Keratinocyte (primary cell): ENCODE data around the gene SLC10A6. TPM values are rescaled to one million over a fixed set of nuclear protein-coding genes. Genes with fewer than 3 reads are reported as not detected.

Source experiments
- DNase-seq: peaks from one replicate; pipeline ENCODE4 v3.0.0-alpha.2; 2011; ENCODE audit warnings: low read depth, missing footprints, low spot score
- FAIRE-seq: peaks from 2 replicates; lab custom pipeline; 2011; peaks lifted over from hg19 to GRCh38; lab: Jason Lieb, UNC
- H2AFZ ChIP-seq: 2 replicates; pipeline ENCODE4 v1.6.0; 2012; ENCODE audit warnings: low read length, control low read depth, inconsistent platforms; ENCODE audit not compliant: control insufficient read depth
- H3K27ac ChIP-seq: 2 replicates; pipeline ENCODE4 v1.5.1; 2011; ENCODE audit warnings: low read length; ENCODE audit not compliant: control insufficient read depth, insufficient read depth
- H3K27me3 ChIP-seq: 3 replicates; pipeline ENCODE4 v1.6.0; 2011; ENCODE audit warnings: low read length; ENCODE audit not compliant: control insufficient read depth, insufficient read depth; ENCODE audit errors: extremely low read depth
- H3K36me3 ChIP-seq, 2 experiments: 2 replicates in 1 of 2; 3 replicates in 1 of 2; pipeline ENCODE4 v1.5.1; 2011; ENCODE audit warnings: low read length in 2 of 2, mild to moderate bottlenecking in 1 of 2; ENCODE audit not compliant: control insufficient read depth in 2 of 2, insufficient read depth in 2 of 2; ENCODE audit errors: extremely low read depth in 1 of 2
- H3K4me1 ChIP-seq: 3 replicates; pipeline ENCODE4 v1.5.1; 2011; ENCODE audit warnings: low read length; ENCODE audit not compliant: control insufficient read depth, insufficient read depth; ENCODE audit errors: extremely low read depth
- H3K4me2 ChIP-seq: 3 replicates; pipeline ENCODE4 v1.6.0; 2011; ENCODE audit warnings: low read depth, low read length; ENCODE audit not compliant: control insufficient read depth, insufficient read depth; ENCODE audit errors: extremely low read depth
- H3K4me3 ChIP-seq, 3 experiments: fragments of 200-600 bp in 1 of 3; sonication (generic) in 1 of 3; 2 replicates in 2 of 3; 3 replicates in 1 of 3; pipeline ENCODE4 v1.5.1; 2011 to 2016; ENCODE audit warnings: low read length in 3 of 3, mild to moderate bottlenecking in 3 of 3, control low read depth in 2 of 3, inconsistent platforms in 1 of 3, low read depth in 1 of 3, mixed read lengths in 1 of 3, mixed run types in 1 of 3, moderate library complexity in 1 of 3; ENCODE audit not compliant: control insufficient read depth in 2 of 3, insufficient read depth in 2 of 3; ENCODE audit errors: extremely low read depth in 1 of 3
- H3K79me2 ChIP-seq: 2 replicates; pipeline ENCODE4 v1.6.0; 2012; ENCODE audit warnings: low read length; ENCODE audit not compliant: control insufficient read depth, insufficient read depth
- H3K9ac ChIP-seq: 3 replicates; pipeline ENCODE4 v1.6.0; 2011; ENCODE audit warnings: low read length; ENCODE audit not compliant: control insufficient read depth, insufficient read depth; ENCODE audit errors: extremely low read depth
- H3K9me1 ChIP-seq: 3 replicates; pipeline ENCODE4 v1.6.0; 2011; ENCODE audit warnings: low read length; ENCODE audit not compliant: control insufficient read depth, insufficient read depth; ENCODE audit errors: extremely low read depth
- H3K9me3 ChIP-seq: 2 replicates; pipeline ENCODE4 v1.5.1; 2012; ENCODE audit warnings: low read depth, low read length; ENCODE audit not compliant: control insufficient read depth
- H4K20me1 ChIP-seq: 3 replicates; pipeline ENCODE4 v1.6.0; 2011; ENCODE audit warnings: low read length; ENCODE audit not compliant: control insufficient read depth, insufficient read depth; ENCODE audit errors: extremely low read depth
- EZH2 ChIP-seq: IDR thresholded peaks from one replicate; pipeline ENCODE4 v1.6.1; 2012; ENCODE audit warnings: inconsistent platforms, mild to moderate bottlenecking, low read length, moderate library complexity
- dilution Hi-C: fragments of 300-500 bp; cut with MboI; formaldehyde crosslinking; loops from one replicate; pipeline ENCODE4 v1.7.0; 2020; ENCODE audit warnings: low sequenced_read_pairs; ENCODE audit not compliant: extremely low pct_ligation_motif_present
- polyA plus RNA-seq, 5 experiments: library from polyadenylated mRNA; depleted of rRNA in 3 of 5; stranded (reverse) in 3 of 5; stranded (forward) in 1 of 5; unstranded in 1 of 5; fragments of >200 nt; gene quantifications; 1 replicate in 1 of 5; 2 replicates in 3 of 5; 3 replicates in 1 of 5; pipeline versions ENCODE4 v1.2.1 to v1.2.3, GENCODE V29; 2011 to 2012; ENCODE audit warnings: missing spikeins in 2 of 5, low read depth in 1 of 5, low replicate concordance in 1 of 5
- TF ChIP-seq, protein P1 (sequence below), 3 experiments: IDR thresholded peaks in 1 of 3; conservative IDR thresholded peaks in 1 of 3; optimal IDR thresholded peaks in 1 of 3; 2 replicates in 2 of 3; 3 replicates in 1 of 3; pipeline versions ENCODE3 to v1.5.1; 2011; ENCODE audit warnings: low read length in 3 of 3, mild to moderate bottlenecking in 3 of 3, moderate library complexity in 2 of 3, control low read depth in 1 of 3, inconsistent platforms in 1 of 3; ENCODE audit not compliant: insufficient read depth in 2 of 3; ENCODE audit errors: extremely low read depth in 1 of 3

SLC10A6 gene
- polyA plus RNA-seq, 1 donor (not counting 4 experiments of a cell fraction or from before 2014, with no cell fraction given) = 27.7 TPM

DNA sequence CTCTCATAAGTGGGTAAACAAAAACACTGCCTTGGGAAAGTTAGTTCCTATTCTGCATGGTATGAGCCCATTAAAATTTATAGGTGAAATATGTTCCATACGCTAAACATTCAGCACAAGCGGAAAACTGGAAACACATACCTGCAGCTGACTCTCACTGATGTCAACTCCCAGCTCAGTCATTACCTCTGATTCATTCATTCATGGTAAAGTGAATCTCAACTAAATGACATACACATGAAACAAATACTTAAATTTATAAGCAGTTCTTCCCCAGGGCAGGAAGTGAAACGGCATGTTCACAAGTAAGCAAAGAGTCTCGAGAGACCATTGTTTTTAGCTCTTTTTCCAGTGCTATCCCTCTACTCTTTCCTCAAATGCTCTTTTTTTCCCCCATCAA, 1.6 kb downstream of the SLC10A6 start:
- Histone ChIP-seq H3K4me2 (peak overlapping the region; percentile 95), H3K9me1 (no peaks in the 10 kb centered on the region), H3K79me2 (peaks cover 59% of the 10 kb centered on the region), H3K4me1 (peaks cover 57% of the 10 kb centered on the region), H3K27ac (peak overlapping the region; percentile 96), H4K20me1 (no peaks in the 10 kb centered on the region), H2AFZ (no peak overlapping the region), H3K4me3 (peak overlapping the region; percentile 52 to 82 (median 68)), H3K9ac (peak overlapping the region; percentile 87), H3K9me3 (no peaks in the 10 kb centered on the region), H3K27me3 (no peaks in the 10 kb centered on the region), H3K36me3 (peaks cover 0 to 3% of the 10 kb centered on the region in 2 experiments)
- dilution Hi-C loops = no loop called here
- TF ChIP-seq, protein P1, sequence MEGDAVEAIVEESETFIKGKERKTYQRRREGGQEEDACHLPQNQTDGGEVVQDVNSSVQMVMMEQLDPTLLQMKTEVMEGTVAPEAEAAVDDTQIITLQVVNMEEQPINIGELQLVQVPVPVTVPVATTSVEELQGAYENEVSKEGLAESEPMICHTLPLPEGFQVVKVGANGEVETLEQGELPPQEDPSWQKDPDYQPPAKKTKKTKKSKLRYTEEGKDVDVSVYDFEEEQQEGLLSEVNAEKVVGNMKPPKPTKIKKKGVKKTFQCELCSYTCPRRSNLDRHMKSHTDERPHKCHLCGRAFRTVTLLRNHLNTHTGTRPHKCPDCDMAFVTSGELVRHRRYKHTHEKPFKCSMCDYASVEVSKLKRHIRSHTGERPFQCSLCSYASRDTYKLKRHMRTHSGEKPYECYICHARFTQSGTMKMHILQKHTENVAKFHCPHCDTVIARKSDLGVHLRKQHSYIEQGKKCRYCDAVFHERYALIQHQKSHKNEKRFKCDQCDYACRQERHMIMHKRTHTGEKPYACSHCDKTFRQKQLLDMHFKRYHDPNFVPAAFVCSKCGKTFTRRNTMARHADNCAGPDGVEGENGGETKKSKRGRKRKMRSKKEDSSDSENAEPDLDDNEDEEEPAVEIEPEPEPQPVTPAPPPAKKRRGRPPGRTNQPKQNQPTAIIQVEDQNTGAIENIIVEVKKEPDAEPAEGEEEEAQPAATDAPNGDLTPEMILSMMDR (optimal IDR thresholded peaks at IDR 0.05 in 1 of 3, IDR thresholded peaks at IDR 0.05 in 1 of 3, conservative IDR thresholded peaks at IDR 0.05 in 1 of 3; ENCODE audit: extremely low read depth in 1 of 3, insufficient read depth in 2 of 3, low read length in 3 of 3) = no peak
- no peak for TF ChIP-seq EZH2
- FAIRE-seq (peak; percentile 87), DNase-seq (no peak)

DNA sequence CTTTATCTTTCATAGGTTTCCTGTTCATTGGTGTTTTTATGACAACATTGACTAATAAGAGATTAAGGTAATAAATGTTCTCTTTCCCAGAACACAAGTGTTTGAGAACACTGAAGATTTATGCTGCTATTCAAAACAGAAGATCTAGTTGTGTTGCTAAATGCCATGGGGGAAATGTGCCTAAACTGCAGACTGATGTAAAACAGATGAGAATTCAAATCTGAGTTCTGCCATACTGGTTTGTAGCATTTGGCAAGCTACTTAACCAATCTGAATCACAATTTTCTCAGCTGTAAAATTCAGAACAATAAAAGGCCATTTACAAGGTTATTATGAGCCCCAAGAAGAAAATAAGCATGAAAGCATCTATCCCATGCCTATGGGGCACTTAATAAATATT, 2.3 kb downstream of the SLC10A6 start:
- H3K9me3 ChIP-seq = no peaks in the 10 kb centered on the region
- peaks cover 3 to 5% of the 10 kb centered on the region in 2 experiments for H3K36me3 ChIP-seq
- peak; percentile 20 for FAIRE-seq
- DNase-seq = no peak
- no peaks in the 10 kb centered on the region for H3K27me3 ChIP-seq
- dilution Hi-C loops = no loop called here
- peaks cover 65% of the 10 kb centered on the region for H3K79me2 ChIP-seq
- peak overlapping the region; percentile 96 for H3K27ac ChIP-seq
- H3K4me2 ChIP-seq = peak overlapping the region; percentile 95
- no peaks in the 10 kb centered on the region for H4K20me1 ChIP-seq
- peaks cover 64% of the 10 kb centered on the region for H3K4me1 ChIP-seq
- no peak overlapping the region for H2AFZ ChIP-seq
- no peaks in the 10 kb centered on the region for H3K9me1 ChIP-seq
- TF ChIP-seq EZH2 = no peak
- TF ChIP-seq, protein P1 (optimal IDR thresholded peaks at IDR 0.05 in 1 of 3, IDR thresholded peaks at IDR 0.05 in 1 of 3, conservative IDR thresholded peaks at IDR 0.05 in 1 of 3; ENCODE audit: extremely low read depth in 1 of 3, insufficient read depth in 2 of 3, low read length in 3 of 3) = no peak
- peak overlapping the region; percentile 52 to 82 (median 68) for H3K4me3 ChIP-seq
- H3K9ac ChIP-seq = peak overlapping the region; percentile 87
